Measurements from ENCODE around the gene TOLLIP.

The TOLLIP gene

DNA sequence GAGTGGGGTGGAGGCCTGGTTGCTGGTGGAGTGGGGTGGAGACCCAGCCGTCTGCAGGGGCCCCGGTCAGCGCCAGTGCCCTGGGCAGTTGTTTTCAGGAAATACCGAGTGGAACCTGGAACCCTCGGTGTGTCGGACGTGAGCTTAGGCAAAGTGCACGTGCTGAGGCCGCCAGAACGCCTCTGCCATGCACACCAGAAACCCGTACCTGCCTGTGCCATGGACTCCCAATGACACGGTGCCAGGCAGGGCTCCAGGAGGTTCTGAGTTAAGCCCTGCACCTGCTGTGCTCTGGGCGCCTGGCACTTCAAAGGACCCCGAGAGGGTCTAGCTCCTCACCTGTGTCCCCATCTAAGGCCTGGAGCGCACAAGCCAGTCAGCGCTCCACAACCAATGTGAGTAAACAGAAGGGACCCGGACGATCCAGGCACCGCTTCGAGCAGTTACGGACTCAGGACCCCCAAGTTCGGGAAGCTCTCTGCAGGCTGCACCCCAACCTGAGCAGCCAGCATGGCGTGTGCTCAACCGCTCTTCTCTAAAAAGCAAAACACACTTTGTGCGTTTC lies 12.3 kb downstream of the TOLLIP start:
- no peak for DNase-seq

- DNase-seq = no peak
Measured at GRCh38 chr11:1296287-1296686, 13.1 kb downstream of the TOLLIP start.

GRCh38 chr11:1295591-1295990 lies 13.8 kb downstream of the TOLLIP start:
- no peak for DNase-seq

DNA sequence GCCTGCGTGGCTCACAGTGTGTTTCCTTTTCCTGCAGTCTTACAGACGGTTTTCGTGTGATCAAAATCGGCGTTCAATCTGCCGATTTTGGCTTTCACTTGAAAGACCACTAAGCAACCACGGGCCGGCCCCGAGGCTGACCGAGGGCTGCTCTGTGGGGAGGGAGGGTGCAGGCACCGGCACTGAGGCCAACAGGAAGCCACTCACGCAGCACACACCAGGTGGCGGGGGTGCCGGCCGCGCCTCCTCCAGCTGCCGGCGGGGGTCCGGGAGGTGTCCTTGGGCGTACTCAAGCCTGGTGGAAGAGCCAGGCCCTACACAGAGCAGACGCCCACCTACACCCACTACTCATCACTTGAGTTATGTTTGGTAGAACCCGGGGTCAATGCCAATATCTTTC lies 14.3 kb downstream of the TOLLIP start:
- no peak for DNase-seq

GRCh38 chr11:1293619-1294015 lies 15.8 kb downstream of the TOLLIP start:
- DNase-seq = peak in 1 of 2 donors; percentile 5

DNA sequence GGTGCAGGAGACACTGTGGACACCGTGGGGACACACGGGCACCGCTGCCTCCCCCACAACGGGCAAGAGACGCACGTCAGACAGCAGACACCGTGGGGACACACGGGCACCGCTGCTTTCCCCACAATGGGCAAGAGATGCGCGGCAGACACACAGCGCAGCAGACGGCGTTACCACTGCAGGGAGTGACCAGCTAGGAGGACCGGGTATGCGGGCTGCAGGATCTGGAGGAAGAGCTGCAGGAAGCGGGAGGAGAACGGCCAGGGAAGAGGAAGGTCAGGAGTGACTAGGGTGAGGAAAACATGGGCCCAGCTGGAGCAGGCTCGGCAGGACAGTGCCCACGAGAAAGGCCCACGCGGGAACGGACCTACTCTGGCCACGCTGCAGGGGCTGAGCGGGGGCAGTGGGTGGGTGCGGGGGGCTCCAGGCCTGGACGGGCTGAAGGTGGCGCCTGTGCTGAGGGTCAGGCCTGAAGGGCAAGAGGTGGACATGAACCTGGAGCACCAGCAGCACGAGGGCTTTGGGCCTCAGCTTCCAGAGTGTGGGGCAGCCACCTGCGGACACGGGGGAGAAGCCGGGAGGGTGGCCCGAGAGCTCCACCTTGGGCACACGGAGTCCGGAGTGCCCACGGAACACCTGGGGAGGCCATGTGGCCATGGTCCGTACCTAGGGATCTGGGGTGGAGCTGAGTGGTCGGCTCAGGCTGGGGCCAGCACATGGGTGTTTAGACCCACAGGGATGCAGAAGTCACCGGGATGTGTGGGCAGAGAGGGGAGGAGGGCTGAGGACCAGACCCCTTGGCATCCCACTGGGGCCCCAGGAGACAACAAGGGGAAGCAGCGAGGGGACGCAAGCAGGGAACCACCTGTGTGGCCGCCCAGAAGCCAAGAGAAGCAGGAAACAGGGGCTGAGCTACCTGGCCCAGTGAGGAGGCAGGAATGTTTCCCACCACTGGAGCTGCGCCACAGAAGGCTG lies 16.5 kb downstream of the TOLLIP start:
- DNase-seq = no peak

- no peak for DNase-seq
Measured at GRCh38 chr11:1292018-1292643, 17.3 kb downstream of the TOLLIP start.

- DNase-seq = no peak
Measured at GRCh38 chr11:1291295-1292017, 18.0 kb downstream of the TOLLIP start.

DNA sequence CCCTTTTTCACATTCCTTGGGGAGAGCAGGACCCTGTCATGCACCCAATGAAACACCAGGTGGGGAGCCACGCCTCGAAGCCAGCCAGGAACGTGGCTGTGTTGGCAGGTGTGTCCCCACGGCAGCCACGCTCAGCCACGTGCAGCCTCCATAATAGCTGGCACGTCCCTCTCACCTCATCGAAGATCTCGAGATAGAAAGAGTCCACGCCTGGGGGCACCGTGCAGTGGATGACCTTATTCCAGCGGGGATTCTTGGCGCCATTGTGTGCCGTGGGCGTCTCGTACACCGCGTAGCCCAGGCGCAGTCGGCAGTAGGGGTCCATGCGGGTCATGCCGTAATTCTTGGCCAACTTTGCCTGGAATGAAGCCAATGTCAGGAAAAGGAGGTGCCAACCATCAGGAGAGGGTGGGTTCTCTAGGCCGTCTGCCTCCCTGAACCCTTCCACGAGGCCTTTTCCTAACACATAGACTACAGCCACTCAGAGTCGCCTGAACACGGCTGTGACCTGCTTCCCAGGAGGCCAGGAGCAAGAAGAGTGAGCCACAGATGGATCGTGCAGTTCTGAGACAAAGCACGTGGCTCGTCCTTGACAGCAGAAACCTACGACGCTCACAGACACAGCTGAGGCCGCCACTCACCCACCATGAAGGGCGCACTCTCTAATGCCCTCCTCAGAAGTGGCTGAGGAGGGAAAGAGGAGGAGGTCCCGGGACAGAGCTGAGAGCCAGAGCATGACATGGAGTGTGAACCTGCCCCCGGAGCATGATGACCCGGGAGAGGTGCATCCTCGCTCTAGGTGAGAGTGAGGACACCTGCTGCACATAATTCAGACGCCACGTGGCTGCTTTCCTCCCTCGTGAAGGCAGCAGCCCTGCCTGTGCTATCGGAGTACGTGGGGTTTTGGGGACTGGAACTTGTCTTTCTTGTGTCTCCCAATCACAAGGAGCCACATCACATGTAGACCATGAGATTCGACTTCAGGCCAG lies 19.1 kb downstream of the TOLLIP start:
- no peak for DNase-seq

GRCh38 chr11:1289211-1289935 lies 20.1 kb downstream of the TOLLIP start:
- DNase-seq = no peak

DNA sequence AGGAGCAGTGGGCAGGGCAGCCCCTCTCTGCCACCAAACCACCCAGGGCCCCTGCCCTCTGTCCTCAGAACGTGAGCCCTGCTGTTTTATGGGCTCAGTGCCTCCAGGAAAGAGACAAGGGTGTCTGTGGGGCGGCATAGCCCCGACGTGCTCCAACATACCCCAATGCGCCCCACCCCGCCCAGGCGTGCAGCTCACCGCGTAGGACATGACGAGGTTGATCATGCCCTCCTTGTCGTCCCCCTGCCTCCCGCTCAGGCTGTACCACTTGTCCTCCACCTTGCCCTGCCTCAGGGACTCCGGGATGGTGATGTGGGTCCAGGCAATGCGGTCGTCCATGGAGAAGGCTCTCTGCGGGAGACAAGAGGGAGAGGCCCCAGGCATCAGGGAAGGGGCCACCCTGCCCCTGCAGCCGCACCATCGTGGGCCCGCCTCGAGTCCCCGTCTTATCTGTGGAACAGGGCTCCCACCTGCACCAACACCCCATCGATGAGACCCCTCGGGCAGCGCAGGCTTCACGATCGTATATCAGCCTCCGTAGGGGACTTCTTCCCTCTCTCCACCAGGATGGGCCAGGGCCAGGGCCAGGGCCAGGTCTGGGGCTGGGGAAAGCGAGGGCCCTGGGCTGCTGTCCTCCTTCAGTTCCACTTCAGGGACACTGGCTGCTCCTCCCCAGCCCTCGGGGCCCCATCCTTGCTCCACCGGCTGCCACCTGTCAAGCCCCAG lies 20.8 kb downstream of the TOLLIP start:
- DNase-seq = no peak

DNA sequence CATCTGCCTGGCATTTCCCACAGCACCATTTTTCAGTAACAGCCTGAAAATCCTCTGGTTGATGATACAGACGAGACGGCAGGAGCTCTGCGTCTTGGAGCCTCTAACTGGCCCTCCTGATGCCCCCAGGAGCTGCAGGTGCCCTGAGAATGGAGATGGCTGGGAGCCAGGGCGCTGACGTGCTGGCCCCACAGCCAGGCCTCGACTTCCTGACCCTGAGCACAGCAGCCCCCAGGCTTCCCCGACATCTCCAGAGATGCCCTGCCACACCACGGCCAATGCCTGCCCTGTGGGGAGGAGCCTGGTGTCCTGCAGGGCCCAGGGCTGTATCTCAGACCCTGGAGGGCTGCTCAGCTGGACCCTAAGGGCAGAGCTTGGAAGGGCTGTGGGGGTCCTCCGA lies 21.5 kb downstream of the TOLLIP start:
- DNase-seq = no peak

DNA sequence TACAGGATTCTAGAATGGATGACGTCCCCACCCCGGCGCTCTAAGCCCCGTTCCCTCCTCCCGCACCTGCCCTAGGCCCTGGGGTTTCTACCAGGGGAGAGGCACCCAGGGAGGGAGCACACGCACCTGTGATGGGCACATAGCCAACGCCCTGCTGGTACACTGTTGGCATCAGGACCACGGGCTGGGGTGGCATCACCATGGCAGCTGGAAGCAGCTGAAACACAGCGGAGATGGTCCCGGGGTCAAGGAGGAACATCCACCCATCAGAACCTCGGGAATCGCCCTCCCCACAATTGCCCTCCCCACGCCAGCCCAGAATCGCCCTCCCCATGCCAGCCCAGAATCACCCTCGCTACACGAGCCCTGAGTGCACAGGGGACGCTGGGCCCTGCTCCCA lies 23.6 kb downstream of the TOLLIP start:
- DNase-seq = no peak

DNA sequence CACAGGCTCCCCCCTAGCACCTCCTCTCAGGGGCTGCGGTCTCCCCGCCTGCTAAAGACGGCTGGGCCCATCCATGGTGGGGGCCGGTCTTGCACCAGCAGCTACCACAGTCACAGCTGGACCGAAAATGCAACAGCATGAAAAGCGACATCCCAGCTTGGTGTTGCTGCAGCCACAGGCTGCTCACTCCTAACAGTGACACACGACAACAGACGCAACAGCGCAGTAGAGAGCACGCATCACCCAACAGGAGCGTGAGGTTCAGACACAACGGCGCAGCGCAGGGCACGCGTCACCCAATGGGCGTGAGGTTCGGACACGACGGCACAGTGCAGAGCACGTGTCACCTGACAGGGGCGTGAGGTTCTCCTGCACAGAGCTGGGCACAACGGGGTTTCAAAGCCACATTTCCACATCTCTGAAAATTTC lies 24.1 kb downstream of the TOLLIP start:
- no peak for DNase-seq

- no peak for DNase-seq
Measured at GRCh38 chr11:1283906-1284305, 25.5 kb downstream of the TOLLIP start.

GRCh38 chr11:1283091-1283511 lies 26.3 kb downstream of the TOLLIP start:
- no peak for DNase-seq

DNA sequence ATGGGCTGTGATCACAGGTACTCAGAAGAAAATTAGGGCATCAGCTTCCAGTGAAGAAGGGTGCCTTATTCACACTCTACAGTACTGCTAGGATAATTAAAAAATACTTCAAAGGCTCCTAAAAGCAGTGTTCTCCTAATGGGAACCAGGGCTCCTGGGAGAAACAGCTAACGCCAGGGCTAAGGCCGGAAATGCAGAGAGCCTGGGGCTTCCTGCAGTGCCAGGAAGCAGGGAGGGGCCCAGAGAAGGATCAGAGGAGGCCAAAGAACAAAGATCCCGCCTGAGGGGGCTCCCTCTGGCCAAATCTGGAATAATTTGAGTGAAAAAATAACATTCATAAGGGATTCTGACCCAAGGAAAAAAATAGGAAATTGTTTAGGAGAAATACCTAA lies 27.5 kb downstream of the TOLLIP start:
- no peak for DNase-seq

GRCh38 chr11:1281326-1281973 lies 28.0 kb downstream of the TOLLIP start:
- no peak for DNase-seq

GRCh38 chr11:1280116-1281035 lies 29.1 kb downstream of the TOLLIP start:
- DNase-seq = no peak

All from bone marrow (tissue), 2 donors.